ENCODE measurements around the gene JAM2. TPM values are rescaled to one million over a fixed set of nuclear protein-coding genes. Genes with fewer than 3 reads are reported as not detected.

JAM2 gene
- total and polyA plus RNA-seq, 11 donors: 12.5 to 55.7 (median 19.2) TPM

DNA sequence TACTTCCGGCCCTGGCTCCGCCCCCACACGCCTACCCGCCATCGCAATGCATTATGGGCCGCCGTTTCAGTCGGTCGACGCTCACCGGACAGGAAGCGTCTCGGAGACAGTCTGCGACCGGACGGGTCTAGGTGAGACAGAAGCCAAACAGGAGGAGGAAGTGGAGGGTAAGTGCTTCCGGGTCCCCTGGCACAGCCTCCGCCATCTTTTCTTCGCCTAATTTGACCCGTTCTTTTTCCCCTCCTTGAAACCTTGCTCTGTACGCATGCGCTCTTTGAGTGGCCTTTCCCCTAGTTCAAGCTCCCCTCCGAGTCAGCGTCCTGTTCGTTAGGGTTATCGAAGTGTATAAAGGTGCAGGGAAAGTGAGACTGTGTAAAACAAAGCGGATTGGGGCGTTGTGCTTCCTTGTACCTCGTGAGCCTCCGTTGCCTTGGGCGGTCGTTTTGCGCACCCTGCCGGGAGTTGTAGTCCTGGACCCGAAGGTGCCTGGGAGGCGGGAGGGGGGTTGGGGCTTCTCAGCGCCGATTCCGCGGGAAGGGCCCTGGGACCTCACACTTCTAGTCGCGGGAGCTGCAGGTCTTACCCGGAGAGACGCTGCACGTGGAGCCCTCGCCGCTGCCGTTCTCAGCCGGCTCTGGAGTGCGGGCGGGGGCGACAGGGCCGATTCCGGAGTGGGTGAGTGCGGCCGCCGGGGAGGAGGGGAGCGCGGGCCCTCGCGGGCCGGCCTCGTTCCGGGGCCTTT is 96.0 kb downstream of the JAM2 start, which contains the start of the genes ATP5PF and GABPA:
Gene ATP5PF, minus strand, starts transcription at position 1 of the 742 bp plus-strand sequence. CDS start 5,110 bp downstream, outside the sequence.
Gene GABPA, plus strand, starts transcription at position 69 of the 742 bp plus-strand sequence. CDS start 6,627 bp downstream, outside the sequence.
- TF ChIP-seq CTCF (IDR thresholded peaks at IDR 0.05) (peak in 4 of 12 donors; percentile 11 to 43 (median 22)), POLR2A (IDR thresholded peaks at IDR 0.05) (no peak)
- DNase-seq: peak; percentile 98
- H3K27ac ChIP-seq: peak within 1 kb of the TSS; percentile 93 to 100 (median 99)
- ATAC-seq: peak; percentile 93 to 97 (median 96)
- 0 to 1% (median 0%) methylated on average over 28 to 64 of the region's 64 CpGs for WGBS, 4 donors
- peaks cover 0 to 12% (median 3%) of the 10 kb centered on the region in 9 donors for H3K36me3 ChIP-seq
- no peaks in the 10 kb centered on the region for H3K27me3 ChIP-seq
- peaks cover 6 to 62% (median 54%) of the 10 kb centered on the region in 12 donors for H3K4me1 ChIP-seq
- no peaks in the 10 kb centered on the region for H3K9me3 ChIP-seq
- intact Hi-C loops (cut with DNase I): loop anchor here in 4 of 10 donors (1.0 to 10.0 kb wide), 3 partner anchors 48 to 130 kb away; partner anchors contain the start of gene MRPL39 (in 3 of the 4)
- peak within 1 kb of the TSS; percentile 69 to 98 (median 92) for H3K4me3 ChIP-seq

GRCh38 chr21:25735646-25736597 is 96.9 kb downstream of the JAM2 start:
- Histone ChIP-seq H3K27me3 (no peaks in the 10 kb centered on the region), H3K4me3 (peak overlapping the region; percentile 69 to 98 (median 92)), H3K4me1 (peaks cover 5 to 54% (median 47%) of the 10 kb centered on the region in 12 donors), H3K36me3 (peaks cover 0 to 5% (median 0%) of the 10 kb centered on the region in 9 donors), H3K27ac (peak overlapping the region; percentile 93 to 100 (median 99)), H3K9me3 (no peaks in the 10 kb centered on the region)
- ATAC-seq (peak in 3 of 4 donors; percentile 55 to 79 (median 72)), DNase-seq (peak; percentile 92 to 95 (median 93))
- 0 to 1% (median 1%) methylated on average over 22 to 48 of the region's 48 CpGs for whole genome bisulfite sequencing, 4 donors
- intact Hi-C loops (cut with DNase I): loop anchor here in 4 of 10 donors (1.0 to 10.0 kb wide), 2 partner anchors 128 to 131 kb away; partner anchors contain the start of gene MRPL39 (in 3 of the 4)
- TF ChIP-seq POLR2A (IDR thresholded peaks at IDR 0.05) (no peak), CTCF (IDR thresholded peaks at IDR 0.05) (no peak)

- TF ChIP-seq CTCF (IDR thresholded peaks at IDR 0.05) (no peak), POLR2A (IDR thresholded peaks at IDR 0.05) (no peak)
- Histone ChIP-seq H3K36me3 (peaks cover 0 to 5% (median 0%) of the 10 kb centered on the region in 9 donors), H3K4me1 (peaks cover 3 to 39% (median 32%) of the 10 kb centered on the region in 12 donors), H3K27ac (peak overlapping the region; percentile 13 to 100 (median 99)), H3K9me3 (no peaks in the 10 kb centered on the region), H3K27me3 (no peaks in the 10 kb centered on the region), H3K4me3 (peak overlapping the region in 6 of 12 donors; percentile 15 to 97 (median 94))
- ATAC-seq: no peak
- intact Hi-C loops (cut with DNase I): loop anchor here in 3 of 10 donors (10.0 kb wide), 1 partner anchor 133 kb away; the partner anchor contains the start of gene MRPL39 (in 3 of the 3)
- DNase-seq: no peak
- 43 to 58% (median 53%) methylated on average over 1 of the region's 1 CpG for WGBS, 4 donors
Measured at GRCh38 chr21:25737421-25737820, 98.4 kb downstream of the JAM2 start.

Measured in heart left ventricle (tissue), 16 donors.